ENCODE measurements around the gene FAM187B.

The FAM187B gene

GRCh38 chr19:35228177-35228930 is at the start of gene FAM187B:
FAM187B (minus strand) TSS chr19:35228739; CDS start chr19:35228680, 59 bp downstream.
- no peak for DNase-seq

DNA sequence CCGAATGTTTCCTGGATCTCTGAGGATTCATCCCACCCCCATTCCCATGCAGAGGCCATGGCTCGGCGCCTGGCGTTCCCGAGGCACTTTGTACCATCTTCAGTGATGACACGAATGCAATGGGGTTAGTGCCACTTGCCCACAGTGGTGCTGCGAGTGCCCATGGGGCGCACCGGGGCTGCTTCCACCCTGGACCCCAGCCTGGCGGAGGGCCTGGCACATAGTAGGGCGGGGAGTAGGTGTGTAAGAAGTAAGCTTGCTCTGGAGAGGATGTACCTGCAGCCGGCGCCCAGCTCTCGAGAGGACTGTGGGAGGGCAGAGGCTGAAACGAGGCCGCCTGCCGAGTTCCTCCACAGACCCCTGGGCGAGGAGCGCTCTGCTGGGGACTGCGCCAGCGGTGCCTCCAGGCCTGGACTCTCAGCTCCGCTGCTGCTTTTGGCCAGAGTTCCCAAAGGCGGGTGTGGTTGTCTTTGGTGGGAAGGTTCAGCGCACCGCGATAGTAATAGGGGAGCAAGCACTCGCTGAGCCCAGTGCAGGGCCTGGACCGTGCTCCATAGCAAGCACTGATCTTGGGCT is 48.3 kb upstream of the FAM187B start:
- no peak for DNase-seq

- no peak for DNase-seq
Measured at GRCh38 chr19:35274323-35274722, 45.8 kb upstream of the FAM187B start.

GRCh38 chr19:35273686-35274259 is 45.2 kb upstream of the FAM187B start:
- no peak for DNase-seq

DNA sequence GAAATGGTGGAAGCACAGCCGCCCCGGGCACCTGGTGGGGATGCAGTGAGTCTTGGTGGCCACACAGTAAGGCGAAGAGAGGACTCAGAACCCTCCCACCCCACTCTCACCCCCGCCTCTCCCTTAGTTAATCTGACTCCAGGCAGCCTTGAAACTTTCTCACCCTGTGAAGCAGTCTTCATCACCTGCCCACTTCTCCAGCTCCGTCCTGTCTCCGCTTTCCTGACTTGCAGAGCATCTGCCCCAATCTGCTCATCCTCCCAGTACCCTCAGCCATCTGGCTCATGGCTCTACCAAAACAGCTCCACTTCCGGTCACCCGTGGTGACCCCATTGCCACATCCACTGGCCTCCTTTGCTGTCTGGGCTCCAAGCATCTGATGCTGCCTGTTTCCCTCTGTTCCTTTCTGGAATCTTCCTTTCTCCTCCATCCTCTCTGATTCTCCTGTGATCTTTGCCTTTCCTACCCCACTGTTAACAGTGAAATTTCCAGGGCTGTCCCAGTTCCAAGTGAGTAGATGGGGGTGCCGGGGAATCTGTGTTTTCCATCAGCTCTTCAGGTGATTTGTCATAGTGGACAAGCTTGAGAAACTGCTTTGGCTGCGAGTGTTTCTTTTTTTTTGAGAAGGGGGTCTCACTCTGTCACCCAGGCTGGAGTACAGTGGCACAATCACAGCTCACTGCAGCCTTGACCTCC is 44.6 kb upstream of the FAM187B start:
- no peak for DNase-seq

DNA sequence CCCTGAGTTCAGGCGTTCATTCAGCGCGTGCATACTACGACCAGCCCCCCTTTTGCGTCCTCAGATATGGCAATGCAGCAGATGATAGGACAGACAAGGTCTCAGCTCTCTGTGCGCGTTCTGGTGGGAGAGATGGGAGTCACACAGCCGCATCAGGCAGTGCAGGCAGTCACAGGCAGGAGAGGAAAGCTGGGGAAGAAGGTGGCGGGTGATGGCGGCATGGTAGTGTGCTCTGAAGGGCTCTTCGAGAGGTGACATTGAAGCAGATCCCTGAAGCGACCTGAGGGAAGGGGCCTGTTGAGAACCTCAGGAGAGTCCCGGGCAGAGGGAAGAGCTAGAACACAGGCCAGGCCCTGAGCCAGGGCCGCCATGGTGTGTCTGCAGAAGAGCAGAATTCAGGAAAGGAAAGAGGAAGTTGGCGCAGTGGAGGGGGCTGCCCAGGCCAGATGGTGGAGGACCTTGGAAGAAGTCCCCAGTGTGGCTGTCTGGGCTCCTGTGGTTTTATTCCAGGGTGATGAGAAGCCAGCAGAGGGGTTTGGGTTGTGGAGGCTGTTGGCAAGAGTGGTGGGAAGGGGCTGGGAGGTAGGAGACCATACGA is 43.7 kb upstream of the FAM187B start:
- no peak for DNase-seq

- no peak for DNase-seq
Measured at GRCh38 chr19:35271546-35271945, 43.0 kb upstream of the FAM187B start.

GRCh38 chr19:35270381-35270811 is 41.9 kb upstream of the FAM187B start:
- DNase-seq: no peak

- peak; percentile 65 for DNase-seq
Measured at GRCh38 chr19:35269438-35270117, 41.0 kb upstream of the FAM187B start.

DNA sequence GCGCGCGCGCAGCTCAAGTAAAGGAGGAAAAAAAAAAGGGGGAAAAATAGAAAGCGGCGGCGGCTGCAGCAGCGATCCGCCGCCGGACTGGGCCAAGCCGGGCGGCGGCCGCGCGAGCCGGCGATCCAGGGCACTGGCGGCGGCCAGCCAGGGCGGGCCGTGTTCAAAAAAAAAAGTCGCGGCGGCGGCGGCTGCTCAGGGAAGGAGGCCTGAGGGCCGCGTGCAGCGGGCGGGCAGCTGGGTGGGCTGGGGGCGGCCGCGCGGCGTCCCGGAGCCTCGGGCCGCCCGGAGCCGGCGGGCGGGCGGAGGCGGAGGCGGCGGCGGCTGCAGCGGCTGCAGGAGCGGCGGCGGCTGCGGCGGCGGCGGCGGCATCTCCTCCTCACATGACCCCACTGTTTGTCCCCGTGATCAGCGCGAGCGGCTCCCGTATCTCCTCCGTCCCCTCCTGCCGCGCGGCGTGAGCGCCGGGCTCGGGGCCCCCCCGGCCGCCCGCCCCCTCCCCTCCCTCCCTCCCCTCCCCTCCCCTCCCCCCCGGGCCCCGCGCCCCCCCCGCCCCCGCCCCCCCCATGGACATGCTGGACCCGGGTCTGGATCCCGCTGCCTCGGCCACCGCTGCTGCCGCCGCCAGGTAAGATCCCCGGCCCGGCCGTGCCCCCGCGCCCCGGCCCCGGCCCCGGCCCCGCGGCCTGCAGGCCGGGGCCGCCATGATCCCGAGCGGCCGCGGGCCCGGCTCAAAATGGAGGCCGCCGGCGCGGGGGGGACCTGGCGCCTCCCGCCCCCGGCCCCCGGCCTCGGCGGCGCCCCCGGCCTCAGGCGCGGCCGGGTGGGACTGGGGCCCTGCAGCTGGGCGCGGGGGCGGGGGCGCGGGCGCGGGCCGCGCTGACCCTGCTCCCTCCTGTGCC is 40.2 kb upstream of the FAM187B start, which contains the start of gene USF2:
Gene USF2 (plus strand): TSS at position 427 of the 902 bp plus-strand sequence. CDS start 140 bp downstream, at position 567.
- DNase-seq: peak; percentile 72

GRCh38 chr19:35267818-35268535 is 39.4 kb upstream of the FAM187B start:
- DNase-seq: peak; percentile 75

- no peak for DNase-seq
Measured at GRCh38 chr19:35267353-35267817, 38.8 kb upstream of the FAM187B start.

DNA sequence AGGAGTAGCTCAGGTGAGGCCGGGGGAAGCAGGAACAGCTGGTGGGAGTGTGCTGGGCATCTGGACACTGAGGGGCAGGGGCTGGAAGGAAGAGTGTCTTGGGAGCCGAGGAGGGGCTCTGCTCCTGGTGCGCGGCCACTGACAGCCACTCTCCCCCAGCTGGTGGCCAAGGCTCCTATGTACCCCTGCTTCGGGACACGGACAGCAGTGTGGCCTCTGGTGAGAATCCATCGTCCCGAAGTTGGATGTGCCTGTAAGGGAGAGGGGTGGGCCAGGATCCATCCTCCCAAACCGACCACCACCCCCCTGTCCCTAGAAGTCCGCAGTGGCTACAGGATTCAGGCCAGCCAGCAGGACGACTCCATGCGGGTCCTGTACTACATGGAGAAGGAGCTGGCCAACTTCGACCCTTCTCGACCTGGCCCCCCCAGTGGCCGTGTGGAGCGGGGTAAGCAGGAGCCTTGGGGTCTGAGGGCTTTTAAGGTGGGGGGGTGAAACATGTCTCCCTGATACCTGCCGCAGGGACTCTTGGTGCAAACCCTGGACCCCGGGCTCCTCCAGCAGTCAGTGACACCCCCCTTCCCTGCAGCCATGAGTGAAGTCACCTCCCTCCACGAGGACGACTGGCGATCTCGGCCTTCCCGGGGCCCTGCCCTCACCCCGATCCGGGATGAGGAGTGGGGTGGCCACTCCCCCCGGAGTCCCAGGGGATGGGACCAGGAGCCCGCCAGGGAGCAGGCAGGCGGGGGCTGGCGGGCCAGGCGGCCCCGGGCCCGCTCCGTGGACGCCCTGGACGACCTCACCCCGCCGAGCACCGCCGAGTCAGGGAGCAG is 38.2 kb upstream of the FAM187B start:
- DNase-seq: no peak

GRCh38 chr19:35265900-35266519 is 37.5 kb upstream of the FAM187B start:
- no peak for DNase-seq

DNA sequence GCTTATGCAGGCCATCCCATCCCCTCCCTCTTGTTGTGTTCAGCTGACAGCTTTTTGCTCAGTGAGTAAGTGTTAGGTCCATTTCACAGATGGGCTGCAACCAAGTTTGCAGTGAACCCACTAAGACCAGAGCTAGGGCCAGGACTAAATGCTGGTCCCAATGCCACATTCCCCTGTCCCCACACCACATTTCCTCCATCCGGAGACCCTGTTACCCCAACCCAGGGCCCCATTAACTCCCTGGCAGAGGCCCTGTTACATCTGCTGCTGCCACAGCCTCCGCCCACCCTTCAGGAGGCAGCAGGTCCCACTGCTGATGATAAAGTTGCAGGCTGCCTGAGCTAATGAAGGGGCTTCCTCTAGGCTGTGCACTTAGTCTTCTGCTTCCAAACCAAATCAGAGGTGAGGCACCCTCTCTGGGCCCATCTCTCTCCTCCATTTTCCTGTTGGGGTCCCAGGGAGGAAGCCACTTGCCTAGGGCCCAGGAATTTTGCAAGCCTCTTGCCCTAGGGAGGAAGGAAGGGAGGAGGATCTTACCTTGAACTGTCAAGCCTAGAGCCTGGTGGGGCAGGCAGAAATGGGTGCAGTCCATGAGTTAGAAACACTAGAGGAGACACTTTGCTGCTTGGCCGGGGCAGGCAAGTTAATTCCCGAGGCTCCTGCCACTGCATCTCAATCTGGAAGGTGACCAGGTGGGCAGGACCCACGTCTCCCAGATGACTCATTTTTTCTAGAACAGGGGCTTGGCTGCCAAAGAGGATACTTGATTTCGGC is 36.8 kb upstream of the FAM187B start:
- no peak for DNase-seq

DNA sequence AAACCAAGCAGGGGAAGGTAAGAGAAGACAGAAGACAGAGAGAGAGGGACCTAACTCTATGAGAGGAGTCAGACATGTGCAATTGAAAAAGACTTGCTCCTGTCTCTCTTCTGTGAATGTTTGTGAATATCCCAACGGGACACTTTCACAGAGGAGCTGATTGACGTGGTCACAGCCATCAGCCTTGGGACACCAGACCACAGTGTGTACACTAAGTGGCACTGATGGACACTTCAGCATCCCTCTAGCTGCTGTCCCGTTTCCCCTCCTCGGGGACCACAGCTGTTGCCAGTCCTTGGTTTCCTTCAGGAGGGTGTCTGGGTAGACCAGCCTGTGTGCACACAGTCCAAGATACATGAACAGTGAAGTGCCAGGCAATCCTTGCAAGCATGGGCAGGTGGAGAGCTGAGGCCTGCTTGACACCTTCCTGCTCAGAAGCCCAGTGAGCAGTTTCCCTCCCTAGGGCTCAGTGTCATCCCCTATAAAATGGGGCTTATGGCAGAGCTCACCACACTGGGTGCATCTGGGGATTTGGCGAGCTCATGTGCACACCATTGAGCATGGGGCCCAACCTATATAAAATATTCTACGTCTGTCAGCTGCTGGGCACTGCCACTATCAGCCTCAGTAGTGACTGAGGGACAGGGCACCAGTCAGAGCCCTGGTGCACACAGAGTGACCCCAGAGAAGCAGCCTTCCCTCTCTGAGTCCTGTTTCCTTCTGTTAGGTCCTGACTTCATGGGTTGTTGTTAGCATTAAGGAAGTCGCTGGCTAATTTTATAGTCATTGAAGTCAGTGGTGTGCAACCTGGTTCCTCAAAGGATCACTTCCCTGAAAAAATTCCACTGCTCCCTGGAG is 36.0 kb upstream of the FAM187B start:
- DNase-seq: no peak

DNA sequence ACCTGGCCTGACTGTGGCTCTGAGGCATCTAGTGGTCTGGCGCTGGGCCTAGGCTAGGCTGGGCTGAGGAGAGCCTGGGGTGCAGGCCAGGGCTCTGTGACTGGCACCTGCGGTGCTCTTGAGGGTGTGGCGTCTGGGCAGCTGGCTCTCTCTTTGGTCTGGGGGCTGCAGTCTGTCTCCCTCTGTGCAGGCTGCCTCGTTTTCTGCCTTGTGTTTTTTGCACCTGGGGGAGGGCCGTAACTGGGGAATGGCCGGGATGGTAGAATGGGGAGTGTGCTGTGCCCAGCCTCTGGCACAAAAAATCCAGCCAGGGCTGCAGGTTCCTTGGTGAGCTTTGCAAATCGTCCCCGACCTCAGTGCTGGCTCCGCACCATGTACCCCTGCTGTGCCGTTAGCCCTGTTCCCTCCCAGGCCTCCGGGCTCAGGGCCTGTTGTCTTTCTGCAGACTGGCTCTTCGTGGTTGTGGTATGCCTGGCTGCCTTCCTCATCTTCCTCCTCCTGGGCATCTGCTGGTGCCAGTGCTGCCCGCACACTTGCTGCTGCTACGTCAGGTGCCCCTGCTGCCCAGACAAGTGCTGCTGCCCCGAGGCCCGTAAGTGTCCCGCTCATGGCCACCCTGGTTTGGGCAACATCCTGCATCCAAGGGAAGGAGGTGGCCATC is 33.7 kb upstream of the FAM187B start:
- DNase-seq: no peak
